Stimulated activated CD8-positive, alpha-beta memory T cell treated with anti-CD3 and anti-CD28 coated beads, Interleukin-12 subunit alpha, Interleukin-12 subunit beta, amount 100 ng/mL, for 1 hour (primary cell): Measurements from ENCODE around the gene SPATA17.
"Not testable (repeated sequence)": the region's sequence is repeated elsewhere in the genome, so short reads cannot be mapped to it uniquely, and the experiment has no call there.

ENCODE experiments used
- DNase-seq: peaks from one replicate; pipeline ENCODE4 v3.0.0-alpha.2; 2020; ENCODE audit warnings: low read depth

SPATA17 gene

GRCh38 chr1:217674028-217674729, 43.0 kb downstream of the SPATA17 start:
- no peak for DNase-seq

GRCh38 chr1:217681806-217682205, 50.7 kb downstream of the SPATA17 start:
- no peak for DNase-seq

GRCh38 chr1:217687511-217687910, 56.4 kb downstream of the SPATA17 start:
- no peak for DNase-seq

- not testable (repeated sequence) for DNase-seq
Observed at GRCh38 chr1:217696140-217696539, 65.0 kb downstream of the SPATA17 start.

GRCh38 chr1:217703326-217703725, 72.2 kb downstream of the SPATA17 start:
- DNase-seq = no peak

- no peak for DNase-seq
Observed at GRCh38 chr1:217712925-217713597, 81.9 kb downstream of the SPATA17 start.

- DNase-seq = no peak
Observed at GRCh38 chr1:217715681-217716080, 84.5 kb downstream of the SPATA17 start.

- no peak for DNase-seq
Observed at GRCh38 chr1:217717959-217718358, 86.8 kb downstream of the SPATA17 start.

- no peak for DNase-seq
Observed at GRCh38 chr1:217718873-217719272, 87.7 kb downstream of the SPATA17 start.

- no peak for DNase-seq
Observed at GRCh38 chr1:217721692-217722091, 90.5 kb downstream of the SPATA17 start.

- DNase-seq = no peak
Observed at GRCh38 chr1:217734973-217735372, 103.8 kb downstream of the SPATA17 start.

- DNase-seq = no peak
Observed at GRCh38 chr1:217747156-217747769, 116.1 kb downstream of the SPATA17 start.

GRCh38 chr1:217769768-217770167, 138.6 kb downstream of the SPATA17 start:
- DNase-seq = no peak

- no peak for DNase-seq
Observed at GRCh38 chr1:217770918-217771317, 139.8 kb downstream of the SPATA17 start.

- DNase-seq = no peak
Observed at GRCh38 chr1:217776693-217777092, 145.5 kb downstream of the SPATA17 start.

GRCh38 chr1:217781056-217781455, 149.9 kb downstream of the SPATA17 start:
- no peak for DNase-seq

- no peak for DNase-seq
Observed at GRCh38 chr1:217791091-217791490, 159.9 kb downstream of the SPATA17 start.

- no peak for DNase-seq
Observed at GRCh38 chr1:217805792-217806191, 174.6 kb downstream of the SPATA17 start.

- no peak for DNase-seq
Observed at GRCh38 chr1:217812175-217812574, 181.0 kb downstream of the SPATA17 start.

GRCh38 chr1:217813031-217813430, 181.9 kb downstream of the SPATA17 start:
- no peak for DNase-seq

GRCh38 chr1:217837691-217838090, 206.5 kb downstream of the SPATA17 start:
- no peak for DNase-seq

- DNase-seq = no peak
Observed at GRCh38 chr1:217839161-217839560, 208.0 kb downstream of the SPATA17 start.

GRCh38 chr1:217846733-217847132, 215.6 kb downstream of the SPATA17 start:
- DNase-seq = no peak
